H1 (cell line): ENCODE measurements around the gene OR1K1. TPM values are rescaled to one million over a fixed set of nuclear protein-coding genes. Genes with fewer than 3 reads are reported as not detected.

Experiments used
- CTCF ChIA-PET: fragments of 300-600 bp; sonication (Branson Sonifier 250); formaldehyde crosslinking; loops from one replicate; lab custom pipeline; 2021; ENCODE audit not compliant: partially characterized antibody; lab: Charles Lee
- POLR2A ChIA-PET: fragments of 300-600 bp; sonication (Branson Sonifier 250); formaldehyde crosslinking; loops from one replicate; lab custom pipeline; 2021; ENCODE audit warnings: inconsistent platforms; ENCODE audit not compliant: partially characterized antibody; lab: Charles Lee
- DNase-seq, 2 experiments: peaks; one replicate each; pipeline versions ENCODE4 v3.0.0 to v3.0.0-alpha.2; 2010 to 2022; ENCODE audit warnings: low spot score in 2 of 2, low read depth in 1 of 2, mixed read lengths in 1 of 2
- FAIRE-seq: peaks from 2 replicates; lab custom pipeline; 2011; peaks lifted over from hg19 to GRCh38; lab: Jason Lieb, UNC
- H2AFZ ChIP-seq: 2 replicates; pipeline ENCODE4 v1.8.1; 2012; ENCODE audit warnings: low read length, inconsistent platforms
- H2AK5ac ChIP-seq: 2 replicates; pipeline ENCODE4 v1.6.1; 2013; ENCODE audit warnings: low read depth, low read length
- H2BK120ac ChIP-seq: replicated peaks from 2 replicates; pipeline ENCODE3; 2013; ENCODE audit warnings: low read depth, low read length, inconsistent platforms
- H2BK12ac ChIP-seq: 2 replicates; pipeline ENCODE4 v1.6.1; 2013; ENCODE audit warnings: low read depth, low read length
- H2BK15ac ChIP-seq: 2 replicates; pipeline ENCODE4 v1.6.1; 2013; ENCODE audit warnings: low read length
- H2BK20ac ChIP-seq: 2 replicates; pipeline ENCODE4 v1.6.1; 2013; ENCODE audit warnings: low read length
- H2BK5ac ChIP-seq: 2 replicates; pipeline ENCODE4 v1.6.1; 2013; ENCODE audit warnings: low read depth, low read length
- H3K14ac ChIP-seq: 2 replicates; pipeline ENCODE4 v1.6.1; 2013; ENCODE audit warnings: inconsistent platforms; ENCODE audit not compliant: insufficient read length
- H3K18ac ChIP-seq: 2 replicates; pipeline ENCODE4 v1.6.1; 2013; ENCODE audit warnings: low read length; ENCODE audit errors: extremely low read depth
- H3K23ac ChIP-seq: 2 replicates; pipeline ENCODE4 v1.6.1; 2013; ENCODE audit warnings: inconsistent platforms; ENCODE audit not compliant: insufficient read length
- H3K23me2 ChIP-seq: 2 replicates; pipeline ENCODE4 v1.6.1; 2013; ENCODE audit warnings: low read depth, low read length
- H3K27ac ChIP-seq: 2 replicates; pipeline ENCODE4 v1.6.1; 2011; ENCODE audit warnings: low read depth, low read length, inconsistent platforms
- H3K27me3 ChIP-seq, 4 experiments: replicated peaks in 1 of 4; 1 replicate in 1 of 4; 2 replicates in 3 of 4; pipeline versions ENCODE4 v1.6.1 to v1.8.1; 2011 to 2013; ENCODE audit warnings: low read length in 3 of 4, mild to moderate bottlenecking in 3 of 4, inconsistent platforms in 2 of 4, mixed read lengths in 2 of 4, moderate library complexity in 1 of 4; ENCODE audit not compliant: control insufficient read depth in 3 of 4, insufficient read depth in 3 of 4; ENCODE audit errors: extremely low read depth in 1 of 4
- H3K36me3 ChIP-seq, 4 experiments: 2 replicates each; pipeline versions ENCODE4 v1.6.1 to v1.8.1; 2011 to 2013; ENCODE audit warnings: mild to moderate bottlenecking in 4 of 4, low read length in 3 of 4, moderate library complexity in 2 of 4, control low read depth in 1 of 4, inconsistent platforms in 1 of 4; ENCODE audit not compliant: insufficient read depth in 4 of 4, control insufficient read depth in 2 of 4
- H3K4ac ChIP-seq: replicated peaks from 2 replicates; pipeline ENCODE3; 2013; ENCODE audit warnings: low read length, low read depth, mixed read lengths, inconsistent platforms; ENCODE audit not compliant: insufficient read length
- H3K4me1 ChIP-seq, 4 experiments: replicated peaks in 1 of 4; 1 replicate in 1 of 4; 2 replicates in 3 of 4; pipeline versions ENCODE4 v1.6.1 to v1.8.1; 2011 to 2013; ENCODE audit warnings: low read length in 3 of 4, inconsistent platforms in 2 of 4, mixed read lengths in 1 of 4; ENCODE audit not compliant: insufficient read depth in 4 of 4, control insufficient read depth in 3 of 4
- H3K4me2 ChIP-seq, 2 experiments: 2 replicates each; pipeline versions ENCODE4 v1.6.1 to v1.8.1; 2011 to 2013; ENCODE audit warnings: low read depth in 2 of 2, low read length in 2 of 2, control low read depth in 1 of 2, inconsistent platforms in 1 of 2, mild to moderate bottlenecking in 1 of 2; ENCODE audit not compliant: insufficient read depth in 1 of 2
- H3K4me3 ChIP-seq, 4 experiments: fragments of 200-600, 300-600 bp in 1 of 4; sonication (generic), shearing (Covaris generic), sonication (Bioruptor Twin) in 1 of 4; 2 replicates each; pipeline versions ENCODE4 v1.5.1 to v1.8.1; 2011 to 2016; ENCODE audit warnings: low read length in 4 of 4, low read depth in 3 of 4, control low read depth in 2 of 4, inconsistent platforms in 2 of 4, mild to moderate bottlenecking in 2 of 4, mixed read lengths in 1 of 4, moderate library complexity in 1 of 4; ENCODE audit not compliant: insufficient read depth in 2 of 4; ENCODE audit errors: extremely low read depth in 1 of 4
- H3K56ac ChIP-seq: replicated peaks from 2 replicates; pipeline ENCODE3; 2013; ENCODE audit warnings: low read depth, mild to moderate bottlenecking, mixed read lengths, low read length, inconsistent platforms; ENCODE audit not compliant: insufficient read length
- H3K79me1 ChIP-seq: 2 replicates; pipeline ENCODE4 v1.6.1; 2013; ENCODE audit warnings: low read depth, low read length, control low read depth
- H3K79me2 ChIP-seq, 2 experiments: 2 replicates each; pipeline versions ENCODE4 v1.6.1 to v1.8.1; 2012 to 2013; ENCODE audit warnings: low read length in 2 of 2, mild to moderate bottlenecking in 2 of 2, inconsistent platforms in 1 of 2; ENCODE audit not compliant: insufficient read depth in 2 of 2, control insufficient read depth in 1 of 2
- H3K9ac ChIP-seq, 4 experiments: replicated peaks in 1 of 4; 1 replicate in 1 of 4; 2 replicates in 3 of 4; pipeline versions ENCODE4 v1.6.1 to v1.8.1; 2011 to 2013; ENCODE audit warnings: low read depth in 3 of 4, low read length in 3 of 4, control low read depth in 2 of 4, mild to moderate bottlenecking in 2 of 4, moderate library complexity in 2 of 4, inconsistent platforms in 1 of 4; ENCODE audit errors: extremely low read depth in 1 of 4
- H3K9me3 ChIP-seq, 2 experiments: 2 replicates each; pipeline versions ENCODE4 v1.6.1 to v1.8.1; 2012 to 2013; ENCODE audit warnings: mild to moderate bottlenecking in 2 of 2, moderate library complexity in 2 of 2, control low read depth in 1 of 2, inconsistent platforms in 1 of 2, low read depth in 1 of 2, low read length in 1 of 2, mixed read lengths in 1 of 2; ENCODE audit not compliant: insufficient read depth in 2 of 2
- H4K20me1 ChIP-seq, 2 experiments: replicated peaks in 1 of 2; 2 replicates each; pipeline versions ENCODE3 to v1.8.1; 2011 to 2013; ENCODE audit warnings: inconsistent platforms in 2 of 2, low read length in 2 of 2, mild to moderate bottlenecking in 1 of 2; ENCODE audit not compliant: insufficient read depth in 2 of 2, control insufficient read depth in 1 of 2
- H4K5ac ChIP-seq: 2 replicates; pipeline ENCODE4 v1.6.1; 2013; ENCODE audit warnings: low read length, low read depth, mixed read lengths, inconsistent platforms; ENCODE audit not compliant: insufficient read length
- H4K8ac ChIP-seq: 2 replicates; pipeline ENCODE4 v1.8.0; 2013; ENCODE audit warnings: mild to moderate bottlenecking, moderate library complexity, low read length, inconsistent platforms; ENCODE audit not compliant: insufficient read depth; ENCODE audit errors: extremely low read depth
- H4K91ac ChIP-seq: replicated peaks from 2 replicates; pipeline ENCODE3; 2013; ENCODE audit warnings: low read length, mixed read lengths, inconsistent platforms; ENCODE audit not compliant: insufficient read length
- BCL11A ChIP-seq, 2 experiments: IDR thresholded peaks; one replicate each; pipeline ENCODE4 v1.6.1; 2011; ENCODE audit warnings: low read depth in 2 of 2, low read length in 2 of 2, mild to moderate bottlenecking in 2 of 2
- BRCA1 ChIP-seq: IDR thresholded peaks from 2 replicates; pipeline ENCODE4 v1.6.1; 2012; ENCODE audit warnings: low read depth, low read length, improper control_type of control experiment
- EGR1 ChIP-seq: IDR thresholded peaks from 2 replicates; pipeline ENCODE4 v1.6.1; 2011; ENCODE audit warnings: low read depth, low read length, borderline replicate concordance
- JUN ChIP-seq: IDR thresholded peaks from 2 replicates; pipeline ENCODE4 v1.6.1; 2011; ENCODE audit warnings: low read depth, mild to moderate bottlenecking, improper control_type of control experiment, low read length
- KDM4A ChIP-seq: IDR thresholded peaks from one replicate; pipeline ENCODE4 v1.7.1; 2012; ENCODE audit warnings: low read depth, mild to moderate bottlenecking, moderate library complexity, low read length, inconsistent platforms; ENCODE audit not compliant: severe bottlenecking
- PHF8 ChIP-seq: fragments of 200-600 bp; sonication (generic); conservative IDR thresholded peaks from 2 replicates; pipeline ENCODE4 v1.7.1; 2012; ENCODE audit warnings: low read depth, mild to moderate bottlenecking, inconsistent platforms, low read length, moderate library complexity
- POLR2AphosphoS5 ChIP-seq: IDR thresholded peaks from 2 replicates; pipeline ENCODE4 v1.6.1; 2011; ENCODE audit warnings: low read depth, low read length
- RFX5 ChIP-seq: IDR thresholded peaks from 2 replicates; pipeline ENCODE4 v1.6.1; 2011; ENCODE audit warnings: low read depth, low read length, improper control_type of control experiment, borderline replicate concordance
- SP2 ChIP-seq: IDR thresholded peaks from 2 replicates; pipeline ENCODE4 v1.6.1; 2012; ENCODE audit warnings: mild to moderate bottlenecking, low read length, inconsistent platforms
- SRF ChIP-seq: IDR thresholded peaks from 2 replicates; pipeline ENCODE4 v1.6.1; 2011; ENCODE audit warnings: mild to moderate bottlenecking, low read depth, low read length, moderate library complexity
- SUZ12 ChIP-seq: fragments of 200-600 bp; sonication (generic); IDR thresholded peaks from 2 replicates; pipeline ENCODE4 v1.6.1; 2012; ENCODE audit warnings: mild to moderate bottlenecking, inconsistent platforms, low read length, moderate library complexity, mixed read lengths
- TAF1 ChIP-seq: IDR thresholded peaks from 2 replicates; pipeline ENCODE4 v1.6.1; 2011; ENCODE audit warnings: mild to moderate bottlenecking, low read depth, low read length
- TBP ChIP-seq: IDR thresholded peaks from 2 replicates; pipeline ENCODE4 v1.6.1; 2011; ENCODE audit warnings: low read depth, low read length, improper control_type of control experiment
- polyA plus RNA-seq, 7 experiments: library from polyadenylated mRNA; depleted of rRNA in 3 of 7; stranded (reverse) in 5 of 7; unstranded in 2 of 7; fragments of >200 nt in 5 of 7; fragments of 200-250 nt in 2 of 7; gene quantifications; 1 replicate in 5 of 7; 2 replicates in 1 of 7; 4 replicates in 1 of 7; pipeline versions ENCODE4 v1.2.1 to v1.2.3, GENCODE V29; 2011 to 2013; ENCODE audit warnings: missing spikeins in 2 of 7, mixed read lengths in 2 of 7
- total RNA-seq: library from RNA; stranded (reverse); fragmentation: NEBNext Ultra II Directional; extraction: Animal tissue kit (Norgen Biotek cat#: 25700); gene quantifications from 2 replicates; pipeline ENCODE4 v1.2.1, GENCODE V29; 2021
- TF ChIP-seq, protein P1 (sequence below), 3 experiments: IDR thresholded peaks; 1 replicate in 2 of 3; 2 replicates in 1 of 3; pipeline versions ENCODE4 v1.5.1 to v1.6.1; 2011; ENCODE audit warnings: low read length in 3 of 3, mild to moderate bottlenecking in 3 of 3, inconsistent platforms in 2 of 3, low read depth in 1 of 3, moderate library complexity in 1 of 3; ENCODE audit not compliant: insufficient read depth in 1 of 3; ENCODE audit errors: control extremely low read depth in 1 of 3

OR1K1 gene
- total and polyA plus RNA-seq, 2 of the 8 experiments (the other 6 are each of a cell fraction or from before 2014, with no cell fraction given), result not detected

DNA sequence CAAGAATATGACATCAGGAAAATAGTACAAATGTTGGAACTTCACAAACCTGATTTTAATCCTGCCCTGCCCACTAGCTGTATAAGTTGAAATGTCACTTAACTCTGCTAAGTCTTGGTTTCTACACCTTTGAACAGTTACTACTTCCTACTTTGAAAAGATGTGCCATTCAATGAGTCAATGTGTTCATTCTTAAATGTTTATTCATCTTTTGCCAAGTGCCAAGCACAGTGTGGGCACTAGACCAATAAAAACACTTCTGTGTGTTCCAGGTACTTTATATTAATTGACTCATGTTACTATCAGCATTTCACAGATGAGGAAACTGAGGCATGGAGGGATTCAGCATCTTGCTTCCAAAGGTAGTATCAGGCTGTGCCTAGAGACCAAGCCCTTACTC lies 15.6 kb downstream of the OR1K1 start:
- Histone ChIP-seq H2BK15ac (no peak overlapping the region), H3K14ac (no peak overlapping the region), H2BK5ac (no peak overlapping the region), H3K4me1 (no peaks in the 10 kb centered on the region), H3K27ac (no peak overlapping the region), H3K18ac (no peak overlapping the region), H3K4ac (no peak overlapping the region), H3K4me2 (no peak overlapping the region), H3K23me2 (no peaks in the 10 kb centered on the region), H4K5ac (no peak overlapping the region), H3K27me3 (no peaks in the 10 kb centered on the region), H2BK12ac (no peak overlapping the region), H2AFZ (no peak overlapping the region), H3K23ac (no peak overlapping the region), H4K91ac (no peak overlapping the region), H2BK120ac (no peak overlapping the region), H3K36me3 (peaks cover 3 to 20% (median 10%) of the 10 kb centered on the region in 4 experiments; a peak in 7 of 8 replicates), H3K9me3 (no peaks in the 10 kb centered on the region), H3K9ac (no peak overlapping the region), H2BK20ac (no peak overlapping the region), H3K79me2 (no peaks in the 10 kb centered on the region), H3K56ac (no peak overlapping the region), H3K4me3 (no peak overlapping the region), H2AK5ac (no peak overlapping the region), H4K20me1 (no peaks in the 10 kb centered on the region), H4K8ac (no peak overlapping the region), H3K79me1 (no peaks in the 10 kb centered on the region)
- FAIRE-seq (no peak), DNase-seq (no peak)
- ChIA-PET POLR2A (interaction anchor here (1.3 to 1.5 kb wide), 2 partner anchors 12 to 20 kb away, joined by 3 to 5 read pairs; partner anchors contain the start of gene PDCL), CTCF (interaction anchor here (0.7 kb wide), 1 partner anchor 439 kb away, joined by 3 read pairs; no protein-coding TSS in a partner anchor)
- no peak for TF ChIP-seq PHF8
- no peak for TF ChIP-seq RFX5
- no peak for TF ChIP-seq BCL11A (IDR thresholded peaks at IDR 0.05; ENCODE audit: low read depth in 2 of 2, low read length in 2 of 2)
- TF ChIP-seq EGR1, result no peak
- TF ChIP-seq SRF, result no peak
- TF ChIP-seq, protein P1, sequence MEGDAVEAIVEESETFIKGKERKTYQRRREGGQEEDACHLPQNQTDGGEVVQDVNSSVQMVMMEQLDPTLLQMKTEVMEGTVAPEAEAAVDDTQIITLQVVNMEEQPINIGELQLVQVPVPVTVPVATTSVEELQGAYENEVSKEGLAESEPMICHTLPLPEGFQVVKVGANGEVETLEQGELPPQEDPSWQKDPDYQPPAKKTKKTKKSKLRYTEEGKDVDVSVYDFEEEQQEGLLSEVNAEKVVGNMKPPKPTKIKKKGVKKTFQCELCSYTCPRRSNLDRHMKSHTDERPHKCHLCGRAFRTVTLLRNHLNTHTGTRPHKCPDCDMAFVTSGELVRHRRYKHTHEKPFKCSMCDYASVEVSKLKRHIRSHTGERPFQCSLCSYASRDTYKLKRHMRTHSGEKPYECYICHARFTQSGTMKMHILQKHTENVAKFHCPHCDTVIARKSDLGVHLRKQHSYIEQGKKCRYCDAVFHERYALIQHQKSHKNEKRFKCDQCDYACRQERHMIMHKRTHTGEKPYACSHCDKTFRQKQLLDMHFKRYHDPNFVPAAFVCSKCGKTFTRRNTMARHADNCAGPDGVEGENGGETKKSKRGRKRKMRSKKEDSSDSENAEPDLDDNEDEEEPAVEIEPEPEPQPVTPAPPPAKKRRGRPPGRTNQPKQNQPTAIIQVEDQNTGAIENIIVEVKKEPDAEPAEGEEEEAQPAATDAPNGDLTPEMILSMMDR (IDR thresholded peaks at IDR 0.05; ENCODE audit: control extremely low read depth in 1 of 3, insufficient read depth in 1 of 3, low read depth in 1 of 3, low read length in 3 of 3), result no peak
- no peak for TF ChIP-seq SP2
- TF ChIP-seq SUZ12, result no peak
- TF ChIP-seq POLR2AphosphoS5, result no peak
- TF ChIP-seq TBP, result no peak
- no peak for TF ChIP-seq JUN
- no peak for TF ChIP-seq BRCA1
- TF ChIP-seq KDM4A, result no peak
- no peak for TF ChIP-seq TAF1
